ENCODE results near the gene IST1.
"Not testable (repeated sequence)": the region's sequence is repeated elsewhere in the genome, so short reads cannot be mapped to it uniquely, and the experiment has no call there.

The IST1 gene

GRCh38 chr16:71894921-71895678, at the start of gene IST1:
Gene IST1 (plus strand): TSS chr16:71895531. CDS start chr16:71915641, 20,110 bp downstream.
- DNase-seq = no peak

DNA sequence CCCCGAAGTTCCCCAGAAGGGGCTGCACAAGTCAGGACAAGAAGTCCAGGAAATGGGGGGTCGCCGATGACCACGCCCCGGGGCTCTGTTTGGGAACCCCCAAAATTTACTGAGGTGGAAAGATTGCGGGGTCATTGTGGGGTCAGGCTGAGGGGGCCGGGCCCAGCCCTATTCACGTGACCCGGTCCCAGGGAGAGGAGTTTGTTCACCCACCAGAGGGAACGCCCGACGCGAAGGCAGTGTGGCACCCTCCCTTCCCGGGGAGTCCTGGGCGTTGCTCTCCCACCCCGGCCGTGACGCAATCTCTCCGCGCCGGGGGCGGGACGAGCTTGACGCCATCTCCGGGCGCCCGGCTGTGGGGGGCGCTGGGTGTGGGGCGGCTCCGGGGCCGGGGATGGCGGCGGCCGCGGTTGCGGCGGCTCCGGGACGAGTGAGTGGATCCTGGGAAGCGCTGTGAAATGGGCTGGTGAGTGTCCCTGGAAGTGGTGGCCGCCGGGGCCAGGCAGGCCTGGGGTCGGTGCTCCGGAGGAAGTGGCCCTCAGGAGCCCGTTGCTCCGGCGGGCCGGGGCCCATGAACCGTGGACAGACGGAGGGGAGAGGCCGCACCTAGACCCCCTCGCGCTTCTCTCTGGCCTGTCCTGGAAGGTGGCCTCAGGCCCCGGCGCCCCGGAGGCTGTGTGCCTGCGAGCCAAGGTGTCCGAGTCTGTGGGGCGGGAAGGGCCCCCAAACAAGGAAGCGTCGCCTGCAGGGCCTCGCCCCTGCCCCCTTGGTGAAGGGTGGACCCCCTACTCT, 49.5 kb upstream of the IST1 start, which contains the start of gene ATXN1L:
TSS of gene ATXN1L (plus strand) at position 338 of the 792 bp plus-strand sequence. CDS start 3,765 bp downstream, outside the sequence.
- DNase-seq = peak; percentile 5

DNA sequence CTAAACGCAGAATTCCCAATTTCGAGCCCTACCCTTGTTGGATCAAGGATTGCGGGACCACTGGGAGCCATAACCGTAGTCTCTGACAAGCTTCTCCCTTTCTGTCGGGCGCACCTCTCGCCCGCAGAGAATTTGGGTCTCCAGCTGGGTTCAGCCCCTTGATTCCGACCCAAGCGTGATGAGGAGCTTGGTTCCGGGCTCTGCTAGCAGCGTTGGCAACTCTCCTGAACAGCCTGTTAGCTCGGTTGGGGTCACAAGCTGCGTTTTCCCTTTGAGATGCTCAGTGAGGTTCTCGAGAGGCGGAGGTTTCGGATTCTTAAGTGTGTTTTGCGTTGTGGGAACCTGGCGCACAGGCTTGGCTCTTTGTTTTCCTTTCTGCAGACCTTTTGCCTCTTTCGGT, 48.9 kb upstream of the IST1 start:
- no peak for DNase-seq

GRCh38 chr16:71847096-71847495, 48.2 kb upstream of the IST1 start:
- no peak for DNase-seq

- no peak for DNase-seq
Measured at GRCh38 chr16:71848622-71849021, 46.7 kb upstream of the IST1 start.

GRCh38 chr16:71851746-71852145, 43.6 kb upstream of the IST1 start:
- no peak for DNase-seq

DNA sequence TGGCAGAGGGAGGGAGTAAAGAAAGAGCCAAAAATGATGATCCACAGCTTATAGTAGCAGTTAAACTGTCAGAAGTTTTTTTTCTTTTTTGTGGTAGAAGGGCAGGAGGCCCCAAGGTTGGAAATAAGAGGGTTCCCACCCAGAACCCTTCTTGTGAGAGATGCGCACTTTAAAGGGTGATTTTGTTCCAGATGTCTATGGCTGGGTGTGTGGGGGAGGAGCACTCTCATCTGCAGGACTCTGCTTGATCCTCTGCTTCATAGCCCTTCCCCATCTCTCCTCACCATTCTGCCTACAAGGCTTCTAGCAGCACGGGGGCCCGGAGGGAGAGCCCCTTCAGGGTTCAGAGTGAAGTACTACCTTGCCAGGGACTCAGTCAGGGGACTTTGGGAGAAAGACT, 43.2 kb upstream of the IST1 start:
- DNase-seq = no peak

GRCh38 chr16:71852561-71852960, 42.8 kb upstream of the IST1 start:
- DNase-seq = no peak

GRCh38 chr16:71853413-71853812, 41.9 kb upstream of the IST1 start:
- DNase-seq = no peak

DNA sequence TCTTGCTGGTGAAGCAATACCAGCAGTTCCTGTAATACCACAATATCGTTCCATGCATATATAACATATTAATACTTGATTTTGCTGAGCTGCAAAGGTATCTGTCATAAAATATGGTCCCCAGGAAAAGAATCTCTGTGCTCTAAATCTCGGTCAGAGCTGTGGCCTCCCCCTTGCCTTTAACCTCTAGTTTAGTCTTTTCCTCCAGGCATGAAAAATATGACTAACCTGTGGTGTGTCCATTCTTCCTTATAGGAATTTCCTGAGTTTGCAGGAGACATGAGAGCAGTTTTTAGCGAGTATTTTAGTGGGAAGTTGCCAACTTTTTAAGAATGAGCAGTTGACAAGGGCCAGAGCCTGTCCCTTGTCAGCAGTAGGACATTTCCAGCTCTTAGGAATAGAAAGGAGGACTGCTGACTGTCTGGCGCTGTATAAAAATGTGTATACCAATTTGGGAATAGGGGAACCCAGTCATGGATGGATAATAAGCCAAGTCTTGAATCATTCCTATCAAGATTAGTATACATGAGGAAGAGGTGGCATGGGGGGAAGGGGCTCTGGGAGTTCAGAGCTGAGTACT, 40.9 kb upstream of the IST1 start:
- no peak for DNase-seq

GRCh38 chr16:71855937-71856662, 39.2 kb upstream of the IST1 start:
- no peak for DNase-seq

- DNase-seq = no peak
Measured at GRCh38 chr16:71859762-71860521, 35.4 kb upstream of the IST1 start.

DNA sequence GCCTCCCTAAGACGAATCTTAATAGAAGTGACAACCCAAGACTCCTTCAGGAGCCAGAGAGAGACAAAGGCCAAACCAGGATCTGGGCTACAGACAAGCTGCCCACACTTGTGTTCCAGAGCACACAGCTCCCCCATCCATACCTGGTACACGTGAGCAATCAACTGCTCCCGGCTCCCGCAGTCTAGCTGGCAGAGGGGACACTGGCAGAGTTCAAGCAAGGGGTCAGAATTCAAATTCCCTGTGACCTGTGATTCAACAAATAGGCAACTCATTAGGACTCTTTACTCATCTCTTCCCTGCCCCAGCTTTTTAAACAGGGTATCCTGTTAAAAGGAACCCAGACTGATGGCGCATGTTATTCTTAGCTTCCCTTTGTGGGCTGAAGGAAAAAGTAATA, 31.3 kb upstream of the IST1 start:
- no peak for DNase-seq

- no peak for DNase-seq
Measured at GRCh38 chr16:71865173-71865863, 30.0 kb upstream of the IST1 start.

- DNase-seq = not testable (repeated sequence)
Measured at GRCh38 chr16:71867175-71867574, 28.2 kb upstream of the IST1 start.

GRCh38 chr16:71867939-71868338, 27.4 kb upstream of the IST1 start:
- DNase-seq = no peak

- no peak for DNase-seq
Measured at GRCh38 chr16:71869089-71869488, 26.2 kb upstream of the IST1 start.

DNA sequence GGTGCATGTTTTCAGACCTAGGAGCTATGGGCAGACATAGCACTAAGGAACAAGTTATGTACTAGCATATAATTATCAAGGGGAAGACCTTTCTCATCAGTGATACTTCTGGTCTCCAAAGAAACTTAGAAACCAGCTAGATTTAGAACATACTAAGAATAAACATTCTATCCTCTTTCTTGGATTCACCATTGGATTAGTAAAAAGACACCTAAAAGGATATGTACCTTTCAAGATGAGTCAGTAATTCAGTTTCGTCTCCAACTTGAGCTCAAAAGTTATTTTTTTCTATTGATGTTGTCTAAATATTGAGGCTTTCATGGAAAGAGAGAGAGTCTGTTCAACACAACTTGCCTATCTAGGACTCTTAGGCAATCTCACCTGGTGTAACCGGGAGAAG, 24.5 kb upstream of the IST1 start:
- DNase-seq = no peak

DNA sequence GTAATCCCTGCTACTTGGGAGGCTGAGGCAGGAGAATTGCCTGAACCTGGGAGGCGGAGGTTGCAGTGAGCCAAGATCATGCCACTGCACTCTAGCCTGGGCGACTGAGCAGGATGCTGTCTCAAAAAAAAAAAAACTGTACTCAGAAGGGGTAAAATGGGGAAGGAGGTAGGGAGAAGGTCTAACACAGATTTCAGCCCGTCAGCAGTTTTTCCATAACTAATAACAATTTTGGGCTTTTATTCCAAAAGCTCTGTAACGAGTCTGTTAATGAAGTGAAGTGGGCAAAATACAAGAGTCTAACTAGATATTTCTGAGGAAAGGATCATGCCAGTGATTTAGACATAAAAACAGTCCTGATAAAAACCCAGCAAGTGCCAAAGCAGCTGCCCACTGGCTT, 22.1 kb upstream of the IST1 start:
- DNase-seq = no peak

- no peak for DNase-seq
Measured at GRCh38 chr16:71878911-71879310, 16.4 kb upstream of the IST1 start.

DNA sequence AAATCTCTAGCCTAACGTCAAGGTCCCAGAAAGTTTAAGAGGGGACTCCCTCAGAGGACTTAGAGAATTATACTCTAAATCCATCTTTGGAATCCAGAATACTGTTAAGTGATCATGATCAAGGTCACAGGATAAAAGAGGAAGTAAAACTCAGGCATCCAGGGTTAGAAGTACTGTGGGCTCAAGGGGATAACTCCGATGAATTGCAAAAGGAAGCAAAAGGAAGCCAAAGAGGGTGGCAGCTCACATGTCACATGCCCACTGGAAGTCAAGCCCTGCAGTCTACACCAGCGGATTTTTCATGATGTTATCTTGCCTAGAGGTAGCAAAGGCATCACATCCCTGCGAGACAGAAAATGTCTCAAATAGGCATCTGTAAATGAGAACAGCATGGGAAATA, 15.2 kb upstream of the IST1 start:
- DNase-seq = no peak

Measured in NCI-H2081 treated with DMSO at 0.1 percent for 48 hours (cell line).